Activated naive CD4-positive, alpha-beta T cell treated with Interleukin-2 at 50 U/mL for 16 hours (primary cell): Measurements from ENCODE around the gene MAB21L2.

Experiments
- DNase-seq: peaks from one replicate; pipeline ENCODE4 v3.0.0-alpha.2; 2020

The MAB21L2 gene

DNA sequence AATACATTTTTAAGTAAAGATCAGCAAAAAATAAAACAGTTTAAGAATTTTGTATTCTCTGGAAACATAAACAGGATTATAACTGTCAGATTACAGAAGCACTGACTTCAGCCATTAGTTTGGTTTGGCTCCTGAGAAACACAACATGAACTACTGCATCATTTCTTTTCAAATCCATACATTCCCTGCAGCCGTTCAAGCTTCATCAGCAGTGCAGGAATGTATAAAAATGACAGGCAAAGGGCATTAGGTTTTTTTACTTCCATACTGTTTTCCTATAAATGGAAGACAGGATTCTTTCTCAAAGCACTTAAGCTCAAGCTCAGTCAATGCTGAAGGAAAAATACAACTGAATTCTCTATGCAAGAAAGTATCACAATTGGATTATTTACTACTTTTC, 4.2 kb upstream of the MAB21L2 start:
- DNase-seq: no peak

DNA sequence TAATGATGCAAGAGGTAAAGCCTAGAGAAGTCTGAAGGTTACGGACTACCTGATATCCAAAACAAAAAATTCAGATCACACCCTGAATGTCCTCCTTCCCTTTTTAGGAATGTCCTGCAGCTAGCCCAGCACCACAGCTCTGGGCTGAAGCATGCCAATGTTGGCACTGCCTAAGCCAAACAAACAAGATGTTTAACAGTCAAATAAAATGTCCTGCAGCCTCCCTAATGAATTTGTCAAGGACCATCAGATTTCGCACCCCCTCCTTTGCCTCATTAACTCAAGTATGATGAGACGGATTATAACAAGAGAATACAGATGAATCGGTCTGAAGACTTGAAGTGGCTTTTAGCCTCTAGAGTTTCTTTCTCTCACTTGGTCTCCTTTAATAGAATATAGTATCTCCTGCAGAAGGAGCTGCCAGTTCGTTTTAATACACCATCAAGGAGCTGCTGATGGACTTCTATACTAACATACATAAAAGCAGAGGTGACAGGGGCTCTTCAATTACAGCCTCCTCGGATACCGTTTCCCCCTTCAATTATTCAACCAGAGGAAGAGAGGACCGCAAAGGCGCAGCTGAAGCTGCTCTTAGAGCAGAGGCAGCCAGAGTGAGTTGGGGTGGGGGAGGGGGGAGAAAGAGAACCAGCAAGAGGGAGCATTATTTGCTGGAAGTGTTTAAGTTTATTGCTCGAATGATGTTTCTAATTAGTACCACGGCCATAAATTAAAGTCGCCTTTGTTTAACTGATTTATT, 3.0 kb upstream of the MAB21L2 start:
- no peak for DNase-seq

DNA sequence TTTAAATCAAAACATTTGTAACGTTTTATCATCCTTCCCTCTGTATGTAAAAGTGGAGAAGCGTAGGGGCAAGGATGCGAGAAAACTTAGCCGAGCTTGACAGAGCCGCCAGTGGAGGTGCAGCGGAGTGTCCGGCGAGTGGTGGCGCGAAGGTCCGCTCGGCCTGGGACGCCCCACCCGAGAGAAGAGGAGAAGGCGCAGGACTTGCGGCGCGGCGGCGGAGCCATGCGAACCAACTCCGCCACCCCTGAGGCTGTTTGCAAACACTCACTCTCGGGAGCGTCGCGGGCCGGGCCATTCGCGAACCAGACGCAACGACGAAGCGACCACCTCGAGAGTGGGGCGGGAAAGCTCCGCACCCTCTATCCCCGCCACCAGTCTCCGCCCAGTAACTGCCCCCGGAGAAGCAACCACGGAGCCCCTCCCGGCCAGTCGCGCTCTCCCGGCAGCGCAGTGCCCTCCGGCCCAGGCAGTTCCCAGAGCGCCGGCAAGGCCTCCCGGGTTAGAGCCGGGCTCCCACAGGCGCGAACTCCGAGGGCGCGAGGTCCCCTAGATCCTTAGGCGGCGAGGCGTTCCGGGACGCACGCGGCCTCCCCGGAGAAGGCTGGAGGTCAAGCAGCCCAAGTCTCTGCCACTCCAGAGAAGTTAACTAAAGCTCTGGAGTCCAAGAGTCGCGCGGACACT, 2.3 kb upstream of the MAB21L2 start:
- no peak for DNase-seq

DNA sequence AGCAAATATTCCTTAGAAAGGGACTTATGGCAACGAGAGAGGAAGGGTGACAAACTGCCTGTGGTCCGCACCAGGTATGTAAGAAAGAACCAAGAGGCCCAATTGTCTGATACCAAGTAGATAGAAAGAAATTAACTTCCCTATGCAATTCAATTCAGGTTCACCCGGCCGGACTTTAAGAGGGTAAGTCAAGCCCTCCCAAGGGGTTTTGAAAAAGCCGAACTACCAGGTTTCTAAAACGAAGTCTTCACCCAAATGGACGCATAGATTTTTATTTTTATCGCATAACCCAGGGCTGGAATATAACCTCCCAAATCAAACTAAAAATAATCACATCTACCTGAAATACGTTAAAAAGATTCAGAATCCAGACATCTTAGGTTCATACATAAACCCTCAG, 1.6 kb upstream of the MAB21L2 start:
- DNase-seq: no peak

DNA sequence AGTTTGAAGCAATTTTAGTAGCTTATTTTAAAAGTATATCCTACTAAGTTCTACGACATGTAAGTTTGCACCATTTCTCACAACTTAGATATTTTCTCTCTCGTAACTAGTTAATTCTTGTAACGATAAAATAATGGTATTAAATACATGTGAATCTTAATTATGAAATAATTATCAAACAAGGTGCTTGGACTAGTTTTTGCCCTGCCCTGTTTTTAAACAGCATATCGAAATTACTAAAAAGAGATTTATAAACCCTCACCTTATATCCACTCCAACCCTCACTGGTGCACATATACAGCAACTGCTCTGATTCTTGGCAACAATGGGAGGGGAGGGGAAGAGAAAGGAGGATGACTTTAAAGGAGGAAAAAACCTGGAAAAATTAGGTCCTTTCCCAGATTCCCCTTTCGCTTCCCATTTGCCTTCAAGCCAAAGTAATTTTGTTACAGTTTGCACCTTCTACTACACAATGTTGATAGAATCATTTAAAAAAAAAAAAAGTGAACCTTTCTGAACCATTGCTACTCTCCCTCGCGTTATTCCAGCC, 820 bp upstream of the MAB21L2 start:
- DNase-seq: no peak

DNA sequence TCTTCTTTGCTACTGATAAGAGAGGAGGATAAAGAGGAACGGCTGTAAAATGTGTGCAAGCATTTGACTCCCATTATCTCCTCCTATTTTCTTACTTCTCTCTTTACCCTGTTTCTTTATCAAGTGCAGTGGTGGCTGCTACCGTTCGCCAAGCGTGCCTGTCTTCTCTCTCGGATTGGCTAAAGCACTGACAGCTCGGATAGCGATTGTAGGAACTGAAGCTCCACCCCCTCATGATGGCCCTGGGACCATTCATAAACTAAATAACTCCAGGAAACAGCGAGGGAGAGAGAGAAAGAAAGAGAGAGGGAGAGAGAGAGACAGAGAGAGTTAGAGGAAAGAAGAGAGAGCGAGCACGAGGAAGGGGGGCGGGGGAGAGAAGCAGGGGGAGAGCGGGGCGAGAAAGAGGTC, 305 bp upstream of the MAB21L2 start:
- no peak for DNase-seq

DNA sequence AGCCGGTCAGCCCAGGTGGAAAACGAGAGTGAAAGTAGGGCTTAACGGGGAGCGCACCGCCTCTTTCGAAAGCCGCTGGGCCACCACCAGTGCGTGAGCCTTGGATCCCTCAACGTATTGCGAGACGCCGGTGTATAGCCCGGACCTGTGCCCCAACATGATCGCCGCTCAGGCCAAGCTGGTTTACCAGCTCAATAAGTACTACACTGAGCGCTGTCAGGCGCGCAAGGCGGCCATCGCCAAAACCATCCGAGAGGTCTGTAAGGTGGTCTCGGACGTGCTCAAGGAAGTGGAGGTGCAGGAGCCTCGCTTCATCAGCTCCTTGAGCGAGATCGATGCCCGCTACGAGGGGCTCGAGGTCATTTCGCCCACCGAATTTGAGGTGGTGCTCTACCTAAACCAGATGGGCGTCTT, 929 bp downstream of the MAB21L2 start:
- no peak for DNase-seq

DNA sequence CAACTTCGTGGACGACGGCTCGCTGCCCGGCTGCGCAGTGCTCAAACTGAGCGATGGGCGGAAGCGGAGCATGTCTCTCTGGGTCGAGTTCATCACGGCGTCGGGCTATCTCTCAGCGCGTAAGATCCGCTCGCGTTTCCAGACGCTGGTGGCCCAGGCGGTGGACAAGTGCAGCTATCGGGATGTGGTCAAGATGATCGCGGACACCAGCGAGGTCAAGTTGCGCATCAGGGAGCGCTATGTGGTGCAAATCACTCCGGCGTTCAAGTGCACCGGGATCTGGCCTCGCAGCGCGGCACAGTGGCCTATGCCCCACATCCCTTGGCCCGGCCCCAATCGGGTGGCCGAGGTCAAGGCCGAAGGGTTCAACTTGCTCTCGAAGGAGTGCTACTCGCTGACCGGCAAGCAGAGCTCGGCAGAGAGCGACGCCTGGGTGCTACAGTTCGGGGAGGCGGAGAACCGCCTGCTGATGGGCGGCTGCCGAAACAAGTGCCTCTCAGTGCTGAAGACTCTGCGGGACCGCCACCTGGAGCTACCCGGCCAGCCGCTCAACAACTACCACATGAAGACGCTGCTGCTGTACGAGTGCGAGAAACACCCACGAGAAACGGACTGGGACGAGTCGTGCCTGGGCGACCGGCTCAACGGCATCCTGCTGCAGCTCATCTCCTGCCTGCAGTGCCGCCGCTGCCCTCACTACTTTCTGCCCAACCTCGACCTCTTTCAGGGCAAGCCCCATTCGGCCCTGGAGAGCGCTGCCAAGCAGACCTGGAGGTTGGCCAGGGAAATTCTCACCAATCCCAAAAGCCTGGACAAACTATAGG, 1.5 kb downstream of the MAB21L2 start:
- no peak for DNase-seq

DNA sequence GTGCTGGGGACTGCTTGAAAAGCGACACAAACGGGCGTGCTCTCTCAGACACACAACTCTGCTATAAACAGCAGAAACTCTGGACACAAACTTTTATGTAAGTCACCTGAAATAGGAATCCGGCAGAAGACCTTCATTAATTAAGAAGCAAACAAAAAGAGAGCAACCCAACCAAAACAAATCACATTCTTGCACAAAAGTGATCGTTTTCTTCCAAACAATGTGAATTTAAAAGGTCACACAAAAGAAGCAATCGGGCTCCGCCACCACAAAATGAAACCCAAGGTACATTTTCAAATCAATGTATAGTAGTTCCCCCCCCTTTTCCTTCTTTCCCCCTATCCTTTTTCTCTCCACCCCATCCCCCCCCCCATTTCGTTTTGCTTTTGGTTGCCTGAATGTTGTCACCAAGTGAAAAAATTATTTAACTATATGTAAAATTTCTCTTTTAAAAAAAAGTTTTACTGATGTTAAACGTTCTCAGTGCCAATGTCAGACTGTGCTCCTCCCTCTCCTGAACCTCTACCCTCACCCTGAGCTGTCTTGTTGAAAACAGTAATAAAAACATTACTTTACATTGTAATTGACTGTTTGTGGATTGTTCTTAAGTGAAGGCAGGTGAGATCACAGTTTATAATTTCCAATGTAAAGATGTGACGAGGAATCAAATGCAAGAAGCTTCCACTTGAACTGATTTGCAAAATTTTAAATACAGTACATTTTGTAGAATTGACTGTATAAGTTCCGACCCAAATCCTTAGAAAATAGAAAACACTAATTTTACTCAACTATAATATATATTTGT, 2.4 kb downstream of the MAB21L2 start:
- DNase-seq: no peak

DNA sequence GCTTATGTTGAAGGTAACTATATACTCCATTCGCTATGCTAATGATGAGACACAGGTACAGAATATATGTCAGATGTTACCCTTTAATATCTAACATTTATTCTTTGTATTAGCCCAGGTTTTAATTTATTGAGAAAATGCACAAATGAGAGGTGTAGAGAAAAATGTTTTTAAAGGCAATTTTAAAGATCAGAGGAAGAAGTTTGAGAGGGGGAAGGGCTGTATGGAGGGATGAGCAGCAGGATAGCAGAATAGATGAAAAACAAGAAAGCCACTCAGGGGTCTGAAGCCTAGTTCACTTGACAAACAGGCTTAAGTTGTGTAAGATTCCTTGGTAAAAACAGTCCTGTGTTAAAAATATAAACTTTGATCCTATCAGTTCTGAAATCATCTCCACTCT, 3.7 kb downstream of the MAB21L2 start:
- no peak for DNase-seq

DNA sequence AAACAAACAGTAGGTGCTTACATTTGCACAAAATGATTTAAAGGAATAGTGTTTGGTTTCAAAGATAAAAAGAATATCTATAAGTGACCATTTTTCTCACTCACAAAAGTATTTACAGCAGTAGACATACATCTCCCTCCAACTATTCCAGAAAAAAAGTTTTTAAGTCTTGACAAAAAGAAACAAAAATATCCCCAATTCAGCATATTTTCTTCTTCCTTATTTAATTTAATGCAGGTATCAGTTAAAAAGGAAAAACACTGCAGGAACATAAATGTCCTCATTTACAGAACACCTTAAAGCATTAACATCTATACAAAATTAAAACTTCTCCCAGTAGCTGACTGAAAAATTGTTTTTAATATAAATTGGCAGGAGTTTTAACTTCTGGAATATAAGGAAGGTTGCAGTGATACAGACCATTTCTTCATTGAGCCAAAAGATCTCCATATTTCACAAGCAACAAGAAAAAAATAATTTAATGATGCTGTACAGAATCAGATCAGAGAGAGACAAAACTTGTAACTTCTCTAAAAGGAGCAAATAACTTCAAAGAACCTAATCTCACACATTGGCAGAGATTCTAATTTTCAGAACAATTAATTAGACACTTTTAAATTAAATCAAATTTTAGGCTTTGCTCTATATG, 4.3 kb downstream of the MAB21L2 start:
- no peak for DNase-seq

DNA sequence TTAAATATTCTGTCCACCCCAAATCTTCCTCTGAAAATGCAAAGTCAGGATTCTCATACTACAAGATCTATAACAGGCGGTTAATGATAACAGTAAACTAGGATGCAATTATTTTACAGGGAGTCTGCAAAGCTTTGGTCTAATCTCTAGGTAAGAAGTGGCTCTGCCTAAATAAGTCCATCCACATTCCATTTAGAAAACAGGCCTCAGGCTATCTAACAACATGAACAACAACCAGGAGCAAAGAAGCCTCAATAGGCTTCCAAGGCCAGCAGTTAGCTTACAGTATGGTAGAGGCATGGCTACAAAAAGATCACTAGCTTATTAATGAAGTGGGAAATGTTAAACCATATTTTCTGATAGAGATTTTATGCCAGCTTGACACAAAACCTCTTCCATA, 6.4 kb downstream of the MAB21L2 start:
- DNase-seq: no peak

DNA sequence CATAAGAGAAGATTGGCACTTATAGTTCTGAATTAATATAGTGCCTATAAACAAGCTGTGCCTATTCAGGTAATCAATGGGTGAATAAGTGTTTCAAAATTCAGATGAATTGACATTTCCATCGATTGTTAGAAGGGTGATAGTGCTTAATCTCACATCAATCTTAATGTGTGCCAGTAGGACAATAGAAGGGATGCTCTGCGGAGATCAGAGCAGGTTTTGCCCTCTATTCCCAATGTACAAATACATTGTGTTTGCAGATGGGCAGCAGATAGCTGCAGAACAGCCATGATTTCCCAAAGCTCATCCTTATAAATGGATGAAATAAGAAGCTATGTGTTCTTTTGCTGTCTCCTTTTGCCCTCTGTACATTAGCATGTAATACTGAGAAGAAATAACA, 7.2 kb downstream of the MAB21L2 start:
- no peak for DNase-seq

DNA sequence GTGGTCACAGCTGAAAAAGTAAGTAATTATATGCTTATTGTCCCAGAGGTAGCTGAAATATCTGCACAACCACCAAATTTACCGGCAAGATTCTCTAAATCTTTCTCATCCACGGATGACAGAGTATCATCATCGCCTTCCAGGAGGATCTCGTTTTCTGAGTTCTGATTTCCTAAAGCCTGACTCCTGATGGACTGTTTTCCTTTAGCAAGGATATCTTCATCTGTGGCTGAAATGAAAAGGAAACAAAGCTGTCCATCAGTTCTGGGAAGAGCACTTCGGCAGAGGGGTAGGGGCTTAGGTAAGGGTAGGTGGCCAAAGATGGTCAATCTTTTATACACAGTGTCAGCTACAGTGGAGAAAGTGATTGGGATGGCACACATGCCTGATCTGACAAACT, 8.7 kb downstream of the MAB21L2 start:
- no peak for DNase-seq

DNA sequence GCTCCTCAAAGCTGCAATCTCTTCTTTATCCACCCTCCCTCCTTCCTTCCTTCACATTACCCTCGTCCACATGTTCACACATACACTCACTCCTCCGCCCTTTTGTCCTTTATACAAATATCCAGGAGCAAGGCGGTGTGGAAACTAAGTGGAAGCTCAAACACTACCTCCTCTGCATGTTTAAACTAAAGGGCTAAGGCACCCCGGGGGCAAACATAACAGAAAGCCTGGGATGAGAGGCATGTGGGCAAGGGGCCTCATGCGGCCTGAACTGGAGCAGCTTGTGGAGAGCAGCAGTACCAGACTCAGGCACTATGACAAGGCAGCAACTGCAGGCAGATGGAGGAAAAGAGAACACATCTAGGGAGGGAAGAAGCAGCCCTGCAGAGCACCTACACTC, 9.5 kb downstream of the MAB21L2 start:
- DNase-seq: no peak

DNA sequence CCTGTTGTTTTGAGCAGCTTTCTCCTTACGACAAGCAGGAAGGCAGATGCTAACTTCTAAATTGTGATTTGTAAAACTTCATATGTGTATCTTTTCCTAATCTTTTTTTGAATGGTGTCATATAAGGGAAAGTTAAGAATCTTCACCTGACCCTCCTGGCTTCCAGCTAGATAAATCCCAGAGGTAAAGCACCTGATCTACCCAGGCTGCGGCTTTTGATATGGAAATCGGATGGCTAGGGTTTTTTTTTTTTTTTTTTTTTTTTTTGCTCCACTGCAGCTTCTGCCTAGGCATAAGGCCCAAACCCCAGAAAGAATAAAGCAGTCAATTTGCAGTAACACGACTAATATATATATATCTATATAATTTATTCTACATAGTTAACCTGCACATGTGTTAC, 10.0 kb downstream of the MAB21L2 start:
- DNase-seq: no peak

DNA sequence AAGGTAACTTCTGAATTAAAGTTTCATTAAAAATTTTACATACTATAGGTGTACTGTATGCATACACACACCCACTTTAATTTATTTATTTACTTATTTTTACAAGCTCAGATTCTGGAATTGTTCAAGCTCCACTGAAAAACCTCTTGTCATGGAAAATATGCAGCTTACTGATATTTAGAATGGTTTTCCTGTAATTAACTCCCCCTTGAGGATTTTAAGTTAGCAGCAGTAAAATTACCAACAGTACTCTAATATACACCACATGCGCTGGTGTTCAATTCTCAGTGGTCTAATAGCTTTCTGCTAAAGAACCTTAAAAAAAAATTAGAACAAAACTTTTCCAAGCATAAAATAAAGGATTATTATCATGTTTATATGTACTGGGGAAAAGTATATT, 12.0 kb downstream of the MAB21L2 start:
- no peak for DNase-seq

DNA sequence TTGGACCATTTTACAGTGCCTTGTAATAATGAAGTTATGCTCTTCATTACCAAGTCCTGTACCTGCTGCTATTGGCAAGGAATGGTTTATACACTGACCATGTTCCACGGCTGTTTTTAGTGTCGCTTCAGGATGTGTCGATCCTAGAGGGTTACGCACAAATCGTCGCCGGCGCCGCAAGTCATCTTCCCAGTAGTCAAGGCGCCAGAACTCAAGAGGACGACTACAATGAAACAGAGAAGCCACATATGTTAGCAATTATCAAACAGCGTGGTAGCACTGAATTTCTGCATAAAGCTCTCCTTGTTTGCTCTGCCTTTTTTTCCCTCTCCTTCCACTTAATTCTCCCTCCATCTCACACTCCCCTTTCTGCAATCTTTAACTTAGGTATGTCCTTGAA, 17.0 kb downstream of the MAB21L2 start:
- no peak for DNase-seq

DNA sequence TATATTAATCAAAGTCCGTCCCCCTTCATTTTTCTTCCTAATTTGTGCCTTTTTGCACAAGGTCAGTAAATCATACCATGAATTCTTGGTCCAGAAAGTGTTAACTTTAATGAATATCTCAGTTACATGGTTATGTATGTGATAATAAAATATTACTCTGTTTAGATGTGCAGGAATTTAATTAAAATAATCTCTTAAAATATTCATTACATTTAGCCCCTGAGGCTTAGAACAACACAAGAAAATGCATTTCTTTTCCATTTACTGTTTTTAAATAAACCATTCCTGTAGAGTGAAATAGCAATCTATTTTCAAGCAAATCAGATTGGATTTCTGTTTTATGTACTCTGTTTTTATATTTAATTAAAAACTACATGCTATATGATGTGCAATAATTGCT, 17.6 kb downstream of the MAB21L2 start:
- DNase-seq: no peak

DNA sequence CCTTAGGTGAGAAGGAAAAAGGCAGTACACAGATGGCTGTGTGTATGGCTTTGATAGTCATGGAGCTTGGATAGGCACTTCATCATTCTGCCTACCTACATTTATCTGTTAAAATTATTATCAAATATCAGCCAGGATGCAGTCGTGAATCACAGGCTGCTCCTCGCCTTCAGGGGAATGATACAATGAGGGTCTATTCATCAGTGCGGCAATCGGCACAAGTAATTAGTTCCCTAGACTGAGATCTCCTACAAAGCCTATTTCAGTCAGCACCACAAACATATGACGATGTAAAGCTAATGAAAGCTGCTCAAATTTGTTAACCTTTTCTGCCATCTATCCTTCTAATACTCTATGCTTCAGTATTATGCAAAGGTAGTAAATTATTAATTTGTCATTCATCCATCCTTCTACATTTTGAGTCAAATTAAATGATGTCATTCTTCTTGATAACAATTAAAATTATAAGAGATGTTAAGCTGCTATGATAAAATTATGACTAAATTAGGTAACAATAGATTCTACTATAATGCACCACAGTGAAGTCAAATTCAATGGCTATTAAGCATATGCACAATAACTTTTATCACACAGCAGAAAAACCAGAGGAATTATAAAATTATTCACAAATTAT, 19.0 kb downstream of the MAB21L2 start:
- DNase-seq: no peak

DNA sequence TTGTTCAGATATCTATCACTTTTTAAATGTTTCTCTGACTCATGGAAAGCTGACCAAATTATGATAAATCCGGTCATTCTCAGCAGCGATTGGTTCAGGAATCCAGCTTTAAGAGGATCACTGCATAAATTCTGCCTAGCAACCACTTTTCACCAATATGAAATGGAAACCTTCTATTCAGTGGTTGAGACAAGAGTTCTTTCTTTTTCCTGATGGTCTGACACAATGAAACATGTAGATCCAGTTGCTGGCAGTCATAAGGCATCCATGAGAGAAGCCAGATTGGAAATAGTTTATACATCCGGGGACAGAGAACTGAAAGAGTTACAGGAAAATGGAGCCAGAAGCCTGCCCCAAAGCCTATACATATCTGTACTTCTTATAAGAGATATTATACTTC, 27.2 kb downstream of the MAB21L2 start:
- DNase-seq: no peak

DNA sequence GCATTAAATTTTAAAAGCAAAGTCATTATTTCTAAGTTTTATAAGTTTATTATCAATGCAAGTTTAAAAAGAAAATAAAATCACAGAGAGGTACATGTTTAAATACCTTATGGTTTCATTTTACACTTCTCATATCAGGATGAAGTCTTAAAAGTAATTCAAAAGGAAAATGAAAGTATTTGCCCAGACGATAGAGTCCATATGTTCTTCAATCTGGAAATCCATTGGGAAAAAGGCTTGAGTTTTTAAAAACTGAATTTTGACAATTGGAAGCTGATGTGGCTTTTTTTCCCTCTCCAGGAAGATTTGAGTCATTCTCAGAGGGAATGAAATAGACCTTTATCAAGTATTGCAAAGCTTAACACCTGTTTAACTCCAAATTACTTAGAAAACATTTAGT, 37.1 kb downstream of the MAB21L2 start:
- DNase-seq: no peak
